Activated CD8-positive, alpha-beta memory T cell treated with anti-CD3 and anti-CD28 coated beads, Interleukin-2, amount 50 U/mL, for 48 hours (primary cell): ENCODE results near the gene MDK.

Source experiments
- DNase-seq: peaks from one replicate; pipeline ENCODE4 v3.0.0-alpha.2; 2020

The MDK gene

GRCh38 chr11:46407635-46408034, 26.2 kb downstream of the MDK start:
- no peak for DNase-seq

DNA sequence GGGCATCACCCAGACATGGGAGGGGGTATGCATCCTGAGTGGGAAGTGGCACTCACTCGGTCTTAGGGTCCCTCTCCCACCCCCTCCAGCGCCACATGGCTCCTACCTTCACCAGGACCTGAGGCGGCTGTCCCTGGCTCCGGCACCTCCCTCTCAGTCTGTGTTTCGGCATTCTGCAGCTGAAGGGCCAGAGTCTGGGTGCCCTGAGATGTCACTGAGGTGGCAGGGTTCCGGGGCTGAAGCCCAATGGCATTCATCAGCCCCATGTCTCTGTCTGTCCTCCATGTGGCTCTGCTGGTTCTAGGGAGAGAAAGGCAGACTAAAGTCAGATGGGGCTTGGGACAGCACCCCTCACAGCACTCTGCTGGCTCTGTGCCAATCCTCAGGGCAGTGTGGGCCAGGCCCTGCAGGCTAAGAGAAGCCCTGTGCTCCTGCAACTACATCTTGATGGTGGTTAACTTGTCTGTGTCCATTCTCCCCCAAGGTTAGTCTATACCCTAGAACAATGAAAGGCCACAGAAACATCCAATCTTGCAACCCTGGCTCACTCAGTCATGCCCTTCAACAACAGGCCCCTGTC, 27.0 kb downstream of the MDK start:
- DNase-seq: no peak

GRCh38 chr11:46410021-46410420, 28.6 kb downstream of the MDK start:
- no peak for DNase-seq

DNA sequence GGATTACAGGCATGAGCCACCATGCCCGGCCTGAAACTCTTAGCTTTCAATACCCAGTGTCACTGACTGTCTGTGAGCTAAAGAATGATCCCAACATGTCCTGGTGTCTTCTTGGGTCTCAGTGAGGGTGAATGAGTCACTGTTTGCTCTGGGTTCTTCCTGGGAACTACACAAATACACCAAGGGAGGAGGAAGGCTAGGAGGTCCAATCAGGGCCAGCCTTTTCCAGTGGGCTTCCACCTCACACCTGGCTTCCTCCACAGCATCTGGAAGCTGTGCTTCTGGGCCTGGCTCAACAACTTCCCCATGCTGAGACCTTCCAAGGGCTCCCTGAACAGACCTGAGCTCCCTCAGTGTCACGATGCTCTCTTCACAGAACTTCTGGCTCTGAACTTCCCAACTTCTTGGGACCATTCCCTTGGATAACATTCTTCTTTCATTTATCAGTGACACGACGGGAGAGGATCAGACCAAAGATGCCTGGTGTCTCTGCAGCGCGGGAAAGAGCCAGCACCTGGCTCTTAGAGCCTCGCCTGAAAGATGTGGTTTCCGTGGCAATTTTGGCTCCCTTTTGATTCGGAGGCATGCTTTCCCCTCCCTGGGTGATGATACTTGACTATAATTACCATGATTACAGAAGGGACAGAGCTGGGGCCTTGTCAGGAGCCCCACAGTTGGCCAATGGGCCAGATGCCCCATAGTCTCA, 32.4 kb downstream of the MDK start:
- DNase-seq: no peak

GRCh38 chr11:46414466-46414796, 33.0 kb downstream of the MDK start:
- DNase-seq: no peak

DNA sequence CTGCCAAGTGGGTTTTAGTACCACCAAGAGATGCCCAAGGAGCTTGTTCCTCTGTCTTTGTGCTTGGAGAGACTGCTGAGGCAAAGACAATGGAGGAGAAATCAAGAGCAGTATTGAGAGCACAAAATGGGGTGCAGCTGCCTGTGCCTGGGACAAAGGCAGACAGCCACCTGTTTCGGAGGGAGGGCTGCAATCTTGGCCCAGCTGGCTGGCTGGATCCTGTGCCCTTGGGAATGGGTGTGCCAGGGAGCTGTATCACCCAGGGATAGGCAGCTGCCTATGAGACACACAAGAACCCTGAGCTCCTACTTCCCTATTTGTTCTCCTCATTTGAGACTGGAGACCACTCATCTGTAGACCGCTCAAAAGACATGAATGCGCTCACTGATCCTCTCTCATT, 33.4 kb downstream of the MDK start:
- no peak for DNase-seq

GRCh38 chr11:46417711-46418110, 36.2 kb downstream of the MDK start:
- DNase-seq: no peak

DNA sequence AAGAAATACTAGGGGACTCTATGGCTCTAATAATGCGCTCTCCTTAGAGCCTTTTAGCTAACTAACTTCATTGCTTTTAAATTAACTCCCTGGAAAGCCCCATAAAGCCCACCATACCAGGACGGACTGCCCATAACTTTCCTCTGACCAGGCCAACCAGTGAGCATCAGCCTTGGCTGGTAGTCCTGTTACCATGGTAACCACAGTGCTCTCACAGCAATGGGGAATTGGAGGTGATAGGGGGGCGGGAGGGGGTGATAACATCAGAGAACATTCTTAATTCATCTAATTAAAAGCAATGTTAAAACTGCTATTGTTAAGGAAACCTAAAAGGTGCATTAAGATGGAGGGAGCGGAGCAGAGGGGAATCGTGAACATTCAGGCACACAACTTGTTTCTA, 37.3 kb downstream of the MDK start:
- no peak for DNase-seq

DNA sequence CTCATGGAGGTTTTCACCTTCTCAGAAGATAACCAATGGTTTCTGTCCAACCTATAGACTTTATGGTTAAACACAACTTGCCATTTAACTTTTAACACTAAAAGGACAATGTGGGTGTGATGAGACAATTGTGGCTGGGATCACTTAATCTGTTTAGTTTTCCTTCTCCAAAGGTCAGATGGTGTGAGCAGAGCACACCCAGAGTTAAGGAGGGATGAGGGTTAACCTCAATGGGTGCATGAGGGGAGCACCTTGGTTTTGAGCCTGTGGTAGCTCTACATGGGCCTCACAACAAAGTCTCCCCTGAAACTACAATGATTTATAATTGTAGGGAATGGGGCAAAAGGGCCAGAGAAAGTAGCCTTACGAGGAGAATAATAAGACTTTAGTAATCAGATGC, 39.0 kb downstream of the MDK start:
- DNase-seq: no peak

- no peak for DNase-seq
These were observed 39.9 kb downstream of the MDK start for GRCh38 chr11:46421257-46421880.

GRCh38 chr11:46422588-46422987, 41.1 kb downstream of the MDK start:
- DNase-seq: no peak

GRCh38 chr11:46426233-46426991, 44.9 kb downstream of the MDK start:
- no peak for DNase-seq

- no peak for DNase-seq
These were observed 45.9 kb downstream of the MDK start for GRCh38 chr11:46427364-46427763.

DNA sequence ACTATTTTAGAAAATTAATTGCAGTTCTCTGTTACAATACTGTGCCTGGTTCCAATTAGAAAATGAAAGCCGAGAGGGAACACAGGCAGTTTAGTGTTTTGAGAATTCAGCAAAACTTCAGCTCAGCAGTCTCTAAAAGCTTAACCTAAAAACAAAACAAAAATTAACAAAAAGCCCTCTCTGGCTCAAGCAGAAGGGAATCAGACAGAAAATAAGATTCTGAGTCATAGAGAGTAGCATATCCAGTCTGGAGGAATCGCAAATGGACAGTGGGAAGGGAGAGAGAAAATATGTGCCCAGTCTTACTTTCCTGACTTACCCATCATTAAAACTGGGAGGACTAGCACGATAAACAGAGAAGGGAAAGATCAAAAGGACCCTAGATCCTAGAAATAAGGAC, 48.2 kb downstream of the MDK start:
- no peak for DNase-seq

DNA sequence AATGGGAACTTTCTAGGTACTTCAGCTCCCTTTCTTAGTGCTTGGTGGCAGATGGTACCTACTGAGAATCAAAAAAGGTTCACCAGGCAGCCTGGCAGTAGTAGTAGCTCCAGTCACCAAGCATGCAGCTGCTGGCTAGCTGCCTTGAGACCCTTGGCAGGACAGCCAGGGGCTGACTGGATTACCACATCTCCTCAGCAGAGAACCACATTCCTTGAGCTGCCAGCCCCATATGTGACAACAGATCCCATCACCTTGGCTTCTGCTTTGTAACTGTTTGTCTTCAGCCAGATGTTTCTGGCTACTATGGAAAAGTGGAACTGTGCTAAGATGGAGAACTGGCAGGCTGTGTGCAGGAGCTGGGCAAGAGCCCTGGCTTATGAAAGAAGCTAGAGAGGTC, 49.7 kb downstream of the MDK start:
- DNase-seq: no peak
